GF-D8 (cell line): ENCODE data around the gene GABARAP.
A peak's percentile ranks its signal among the peaks of the same experiment; 100 is the strongest.
"Not testable (repeated sequence)": the region's sequence is repeated elsewhere in the genome, so short reads cannot be mapped to it uniquely, and the experiment has no call there.

Experiments
- DNase-seq: peaks from one replicate; lab custom pipeline; 2025; lab: John Stamatoyannopoulos, UW

GABARAP gene

GRCh38 chr17:7260651-7261378, 18.6 kb upstream of the GABARAP start:
- no peak for DNase-seq

DNA sequence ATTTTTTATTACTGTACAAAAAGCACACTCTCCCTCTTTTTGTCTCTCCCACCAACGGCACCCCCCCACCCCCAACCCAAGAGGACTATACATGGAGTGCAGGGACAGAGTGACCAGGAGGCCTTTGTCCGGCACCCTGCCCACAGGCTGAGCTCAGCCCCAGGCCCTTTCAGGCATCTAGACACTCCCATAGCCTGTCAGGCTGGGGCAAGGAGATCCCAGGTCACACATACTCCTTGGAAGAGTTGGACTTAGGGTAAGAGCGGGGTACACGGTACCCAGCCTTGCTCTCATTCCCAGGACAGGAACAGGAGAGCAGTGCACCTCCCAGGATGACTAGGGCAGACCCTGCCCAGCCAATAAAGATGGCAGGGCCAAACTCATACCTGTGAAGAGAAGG, 17.9 kb upstream of the GABARAP start:
- DNase-seq: no peak

- no peak for DNase-seq
Observed at GRCh38 chr17:7259555-7259889, 17.3 kb upstream of the GABARAP start.

GRCh38 chr17:7258731-7259554, 16.7 kb upstream of the GABARAP start:
- DNase-seq: no peak

GRCh38 chr17:7256766-7257456, 14.7 kb upstream of the GABARAP start:
- DNase-seq: no peak

- DNase-seq: no peak
Observed at GRCh38 chr17:7254511-7254910, 12.3 kb upstream of the GABARAP start.

- no peak for DNase-seq
Observed at GRCh38 chr17:7253082-7253481, 10.8 kb upstream of the GABARAP start.

- peak; percentile 55 for DNase-seq
Observed at GRCh38 chr17:7252176-7253043, 10.2 kb upstream of the GABARAP start, which contains the start of gene ELP5. Gene ELP5, plus strand, starts transcription at chr17:7252215. Its CDS starts 336 bp downstream, at chr17:7252551.

GRCh38 chr17:7251661-7252175, 9.5 kb upstream of the GABARAP start, which contains the start of gene CTDNEP1:
Gene CTDNEP1, minus strand, starts transcription at chr17:7251734. Its CDS starts 438 bp downstream, at chr17:7251296.
- DNase-seq: peak; percentile 88

DNA sequence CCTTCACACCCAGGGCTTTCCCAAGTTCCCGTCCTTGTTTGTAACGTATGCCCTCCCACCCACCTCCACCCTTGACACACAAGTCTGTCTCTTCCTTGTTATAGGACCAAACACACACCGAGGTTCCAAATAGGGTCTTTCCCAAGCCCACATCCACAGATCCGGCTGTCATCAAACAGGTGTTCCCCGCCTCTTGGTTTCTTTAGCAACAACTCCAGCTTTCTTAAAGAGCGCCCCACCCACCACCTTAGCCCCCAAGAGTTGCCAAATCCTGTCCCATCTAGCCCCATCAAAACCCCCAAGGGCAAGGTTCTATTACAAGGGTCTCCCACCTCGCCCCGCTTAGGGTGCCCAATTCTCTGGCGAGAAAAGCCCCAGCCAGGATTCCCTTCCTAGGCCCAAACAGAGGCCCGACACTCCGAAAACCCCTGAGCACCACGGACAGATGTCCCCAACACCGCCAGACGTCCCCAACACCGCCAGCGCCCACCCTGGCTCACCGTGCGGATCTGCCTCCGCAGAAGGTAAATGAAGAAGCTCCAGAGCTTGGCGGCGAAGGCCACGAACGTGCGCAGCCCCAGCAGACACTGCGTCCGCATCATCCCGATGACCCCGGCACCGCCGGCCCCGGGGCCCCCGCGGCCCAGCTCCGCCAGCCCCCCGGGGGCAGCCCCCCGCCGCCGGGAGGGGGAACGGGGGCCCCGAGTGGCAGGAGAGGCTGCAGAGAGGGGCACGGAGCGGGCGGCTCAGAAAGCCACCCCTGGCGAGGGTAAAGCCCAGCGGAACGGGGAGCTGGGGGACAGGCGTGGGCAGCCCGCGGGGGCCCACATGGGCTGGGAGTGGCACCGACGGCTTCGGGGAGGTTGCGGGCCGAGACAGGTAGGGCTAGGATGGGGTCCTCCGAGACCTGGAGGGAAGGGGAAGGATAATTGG, 8.7 kb upstream of the GABARAP start:
- no peak for DNase-seq

- peak; percentile 12 for DNase-seq
Observed at GRCh38 chr17:7249830-7250229, 7.6 kb upstream of the GABARAP start.

DNA sequence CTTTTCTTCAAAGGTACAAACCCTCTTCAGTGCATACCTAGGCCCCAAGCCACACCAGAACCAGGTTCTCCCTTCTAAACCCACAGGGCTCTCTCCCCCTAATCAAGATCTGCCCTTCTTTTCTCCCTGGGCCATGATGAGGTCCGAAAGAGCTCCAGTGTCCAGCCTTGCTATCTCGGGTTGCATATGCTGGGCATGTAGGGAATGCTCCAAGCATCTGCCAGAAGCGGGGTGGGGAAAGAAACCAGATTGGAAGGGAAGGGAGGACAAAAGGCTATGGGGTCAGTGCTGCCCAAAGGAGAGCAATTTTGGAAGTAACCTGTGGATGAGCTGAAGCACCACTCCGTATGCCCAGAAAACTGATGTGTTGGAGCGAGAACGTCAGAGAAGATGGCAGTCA, 7.0 kb upstream of the GABARAP start:
- no peak for DNase-seq

DNA sequence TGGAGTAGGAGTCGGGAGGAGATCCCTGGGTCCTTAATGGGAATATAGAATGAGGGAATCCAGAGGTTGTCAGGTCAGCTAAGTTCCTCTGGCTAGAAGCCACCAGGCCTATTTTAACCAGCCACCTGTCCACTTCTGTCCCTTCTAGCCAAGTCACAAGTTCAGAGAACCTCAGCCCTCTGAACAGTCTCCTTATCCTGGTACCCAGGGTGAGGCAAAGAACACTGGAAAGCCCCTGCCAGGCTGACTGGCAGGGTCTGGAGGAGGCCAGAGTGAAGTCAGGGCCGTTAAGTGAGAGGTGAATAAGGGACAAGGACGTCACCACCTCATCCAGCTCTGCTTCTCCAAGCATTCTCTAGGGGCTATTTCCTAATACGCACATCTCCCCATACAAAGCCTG, 6.5 kb upstream of the GABARAP start:
- DNase-seq: no peak

- DNase-seq: no peak
Observed at GRCh38 chr17:7246779-7247178, 4.5 kb upstream of the GABARAP start.

- not testable (repeated sequence) for DNase-seq
Observed at GRCh38 chr17:7243838-7244237, 1.6 kb upstream of the GABARAP start.

- DNase-seq: no peak
Observed at GRCh38 chr17:7243453-7243729, 1.1 kb upstream of the GABARAP start.

DNA sequence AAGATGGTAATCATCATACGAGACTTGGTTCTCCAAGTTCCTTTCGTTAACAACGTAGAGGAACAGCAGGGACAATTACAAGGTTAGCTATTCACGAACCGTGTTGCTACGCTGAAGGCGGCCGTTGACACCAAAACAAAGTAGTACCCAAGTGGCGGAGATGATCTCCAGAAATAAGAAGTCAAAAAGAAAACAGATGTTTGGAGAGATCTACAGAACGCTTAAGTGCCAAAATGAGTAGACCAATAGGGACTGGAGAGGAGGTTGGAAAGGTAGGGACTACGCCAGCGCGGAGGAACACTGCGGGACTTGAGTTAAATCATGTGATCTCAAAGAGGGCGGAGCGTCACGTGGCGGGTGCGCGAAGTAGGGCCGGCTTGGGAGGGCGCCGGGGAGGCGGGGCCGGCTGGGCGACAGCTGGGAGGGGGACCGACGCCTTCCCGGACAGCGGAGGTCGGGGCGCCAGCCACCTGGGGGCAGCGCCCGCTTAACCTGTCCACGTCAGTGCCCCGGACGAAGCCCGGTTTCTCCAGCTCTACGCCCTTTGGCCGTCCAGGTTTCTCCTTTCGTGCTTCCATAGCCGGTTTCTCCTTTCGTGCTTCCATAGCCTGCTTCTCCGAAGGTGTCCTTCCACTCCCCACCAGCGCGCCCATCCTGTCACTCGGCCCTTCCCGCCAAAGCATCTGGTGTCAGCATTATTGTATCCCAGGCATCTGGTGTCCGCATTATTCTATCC, 636 bp upstream of the GABARAP start:
- peak; percentile 57 for DNase-seq

DNA sequence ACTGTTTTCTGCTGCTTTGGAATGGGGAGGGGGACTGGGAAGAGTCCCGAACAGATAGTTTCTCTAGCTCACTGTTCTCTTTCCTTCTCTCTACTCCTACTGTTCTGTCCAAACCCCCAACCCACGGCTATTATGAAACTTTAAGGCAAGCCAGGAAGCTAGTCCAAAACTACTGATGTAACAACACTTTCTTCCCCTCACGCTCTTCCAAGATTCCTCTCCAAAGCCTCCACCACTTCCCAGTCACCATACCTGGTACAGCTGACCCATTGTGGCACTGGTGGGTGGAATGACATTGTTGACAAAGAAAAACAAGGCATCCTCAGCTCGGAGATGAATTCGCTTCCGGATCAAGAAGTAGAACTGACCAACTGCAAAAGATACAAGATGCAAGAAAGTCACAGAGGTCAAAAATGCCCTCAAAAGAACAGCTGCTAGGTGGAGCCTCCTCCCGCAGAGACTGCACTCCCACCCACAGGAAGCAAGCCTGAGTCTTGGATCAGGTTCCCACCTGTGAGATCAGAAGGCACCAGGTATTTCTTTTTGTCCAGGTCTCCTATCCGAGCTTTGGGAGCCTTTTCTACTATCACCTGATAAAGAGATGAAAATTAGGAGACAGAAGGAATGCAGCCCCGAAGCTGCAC, 1.0 kb downstream of the GABARAP start:
- no peak for DNase-seq

DNA sequence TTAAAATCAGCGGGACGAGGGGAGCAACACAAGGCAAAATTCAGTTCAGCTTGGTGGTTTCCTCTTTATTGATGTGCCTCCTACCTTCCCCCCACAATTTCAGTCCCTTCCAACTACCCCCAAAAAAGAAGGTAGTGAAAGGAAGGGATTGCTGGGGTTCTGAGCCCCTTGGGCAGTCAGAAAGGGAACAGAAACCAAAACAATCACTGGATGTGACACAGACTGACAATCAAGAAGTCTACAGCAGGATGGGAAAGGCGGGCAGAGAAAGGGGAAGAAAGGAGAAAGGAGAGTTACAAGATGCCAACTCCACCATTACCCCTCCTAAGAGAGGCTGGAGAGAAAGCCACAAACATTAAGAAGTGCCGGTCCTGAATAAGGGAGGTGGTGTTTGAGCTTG, 1.9 kb downstream of the GABARAP start:
- DNase-seq: no peak
